Gastroesophageal sphincter (tissue), 3 donors: Measurements from ENCODE around the gene RSPH3.

ENCODE experiments used
- EP300 ChIP-seq: sonication (generic); formaldehyde crosslinking; IDR thresholded peaks from one replicate; pipeline ENCODE4 v1.6.1; 2017; ENCODE audit warnings: antibody characterized with exemption, mild to moderate bottlenecking
- POLR2A ChIP-seq, 2 donors: fragments of 450-650 bp; IDR thresholded peaks; one replicate each; pipeline ENCODE4 v1.6.1; 2017; ENCODE audit warnings: antibody characterized with exemption in 2 of 2, mild to moderate bottlenecking in 2 of 2, moderate library complexity in 1 of 2
- TF ChIP-seq, protein P1 (sequence below), 4 experiments: fragments of 200-600 bp in 2 of 4; fragments of 450-650 bp in 2 of 4; sonication (generic) in 1 of 4; IDR thresholded peaks; one replicate each; pipeline ENCODE4 v1.5.1; 2017 to 2019; ENCODE audit warnings: antibody characterized with exemption in 4 of 4, mild to moderate bottlenecking in 2 of 4, moderate library complexity in 2 of 4

DNA sequence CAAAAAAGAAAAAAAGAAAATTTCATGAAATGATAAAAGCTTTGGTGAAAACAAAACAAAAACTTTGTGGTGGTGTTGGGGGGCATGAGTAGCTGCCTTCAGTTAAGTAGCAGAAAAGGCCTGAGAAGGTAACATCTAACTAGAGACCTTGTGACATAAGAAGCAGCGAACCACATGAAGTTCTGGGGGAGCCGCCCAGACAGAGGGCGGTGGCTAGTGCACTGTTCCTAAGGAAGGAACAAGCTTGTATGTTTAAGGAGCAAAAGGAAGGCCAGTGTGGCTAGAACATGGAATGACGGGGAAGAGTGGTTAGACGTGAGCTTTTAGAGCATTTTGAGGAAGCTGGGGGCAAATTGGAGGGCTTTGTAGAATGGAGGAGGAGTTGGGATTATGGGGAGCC lies 7.5 kb upstream of the RSPH3 start:
- TF ChIP-seq, protein P1, sequence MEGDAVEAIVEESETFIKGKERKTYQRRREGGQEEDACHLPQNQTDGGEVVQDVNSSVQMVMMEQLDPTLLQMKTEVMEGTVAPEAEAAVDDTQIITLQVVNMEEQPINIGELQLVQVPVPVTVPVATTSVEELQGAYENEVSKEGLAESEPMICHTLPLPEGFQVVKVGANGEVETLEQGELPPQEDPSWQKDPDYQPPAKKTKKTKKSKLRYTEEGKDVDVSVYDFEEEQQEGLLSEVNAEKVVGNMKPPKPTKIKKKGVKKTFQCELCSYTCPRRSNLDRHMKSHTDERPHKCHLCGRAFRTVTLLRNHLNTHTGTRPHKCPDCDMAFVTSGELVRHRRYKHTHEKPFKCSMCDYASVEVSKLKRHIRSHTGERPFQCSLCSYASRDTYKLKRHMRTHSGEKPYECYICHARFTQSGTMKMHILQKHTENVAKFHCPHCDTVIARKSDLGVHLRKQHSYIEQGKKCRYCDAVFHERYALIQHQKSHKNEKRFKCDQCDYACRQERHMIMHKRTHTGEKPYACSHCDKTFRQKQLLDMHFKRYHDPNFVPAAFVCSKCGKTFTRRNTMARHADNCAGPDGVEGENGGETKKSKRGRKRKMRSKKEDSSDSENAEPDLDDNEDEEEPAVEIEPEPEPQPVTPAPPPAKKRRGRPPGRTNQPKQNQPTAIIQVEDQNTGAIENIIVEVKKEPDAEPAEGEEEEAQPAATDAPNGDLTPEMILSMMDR (IDR thresholded peaks at IDR 0.05), result no peak
- TF ChIP-seq POLR2A (IDR thresholded peaks at IDR 0.05) (no peak), EP300 (no peak)
